ENCODE results near the gene MAPK8. TPM values are rescaled to one million over a fixed set of nuclear protein-coding genes. Genes with fewer than 3 reads are reported as not detected.

The MAPK8 gene
- total and polyA plus RNA-seq, 2 of the 4 experiments (the other 2 are of a cell fraction) = 41.5 to 54.7 TPM

DNA sequence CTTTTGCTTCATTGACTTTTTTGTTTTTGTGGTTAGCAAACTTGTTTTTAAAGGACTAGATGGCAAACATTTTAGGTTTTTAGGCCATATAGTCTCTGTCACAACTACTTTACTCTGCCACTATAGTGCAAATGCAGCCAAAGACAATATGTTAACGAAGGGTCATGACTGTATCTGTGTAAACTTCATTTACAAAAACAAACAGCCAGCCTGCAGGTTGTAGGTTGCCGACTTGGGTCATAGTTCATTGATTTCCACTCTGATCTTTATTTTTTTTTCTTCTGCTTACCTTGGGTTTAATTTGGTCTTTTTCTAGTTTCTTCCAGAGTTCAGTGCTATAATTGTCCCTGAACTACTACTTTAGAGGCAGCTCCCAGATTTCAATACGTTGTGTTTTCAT lies 178.4 kb downstream of the MAPK8 start:
- in situ Hi-C loops (cut with MboI; ENCODE audit: low sequenced_read_pairs) = no loop called here
- DNase-seq (no peak), ATAC-seq (ENCODE audit: low read depth) (no peak)
- peaks cover 4% of the 10 kb centered on the region; the same call in 1 of the 2 replicates for H3K9me1 ChIP-seq (ENCODE audit: insufficient read depth, low read length)
- H3K9ac ChIP-seq (ENCODE audit: low read depth, low read length) = no peak overlapping the region
- H3K27me3 ChIP-seq (ENCODE audit: control insufficient read depth, insufficient read depth, low read length) = no peaks in the 10 kb centered on the region
- no peaks in the 10 kb centered on the region for H3K4me1 ChIP-seq (ENCODE audit: control insufficient read depth, insufficient read depth, low read length)
- H3K56ac ChIP-seq (ENCODE audit: extremely low read depth, insufficient read depth, low read length) = no peak overlapping the region
- intact Hi-C loops (cut with micrococcal nuclease) = no loop called here
- H4K91ac ChIP-seq (ENCODE audit: insufficient read depth, low read depth, low read length) = no peak overlapping the region
- POLR2A ChIA-PET (ENCODE audit: unreplicated experiment) = no interaction called here
- no peaks in the 10 kb centered on the region; the same call in 1 of the 2 replicates for H3K36me3 ChIP-seq (ENCODE audit: control insufficient read depth, insufficient read depth, low read length)
- no peak overlapping the region for H2AK9ac ChIP-seq (replicated peaks; ENCODE audit: low read depth, low read length, poor library complexity)
- H2AK5ac ChIP-seq (ENCODE audit: low read depth, low read length) = no peak overlapping the region
- H3K4me3 ChIP-seq (ENCODE audit: insufficient read depth, low read depth, low read length) = no peak overlapping the region
- H3K4ac ChIP-seq (ENCODE audit: low read depth, low read length) = no peak overlapping the region
- H3K4me2 ChIP-seq (ENCODE audit: low read depth, low read length) = no peak overlapping the region
- H3K14ac ChIP-seq (replicated peaks; ENCODE audit: low read depth, low read length) = no peak overlapping the region
- H2BK5ac ChIP-seq (ENCODE audit: low read depth, low read length, poor library complexity, severe bottlenecking) = no peak overlapping the region
- no peak overlapping the region for H3K23ac ChIP-seq (ENCODE audit: low read depth, low read length)
- no peaks in the 10 kb centered on the region for H4K20me1 ChIP-seq (ENCODE audit: insufficient read depth, low read length)
- CTCF ChIA-PET = no interaction called here
- no CpG with 5 or more reads among the region's 3 CpGs for WGBS, 2 experiments (ENCODE audit: extremely low coverage in 2 of 2, insufficient read length in 1 of 2)
- H3K79me1 ChIP-seq (ENCODE audit: low read depth in 1 of 2, low read length in 2 of 2) = peaks cover 10 to 42% of the 10 kb centered on the region in 2 experiments; a peak in 3 of 4 replicates
- no peak overlapping the region for H2BK15ac ChIP-seq (ENCODE audit: low read depth, low read length)
- no peak overlapping the region for H3K27ac ChIP-seq (ENCODE audit: insufficient read depth, low read length)
- no peak overlapping the region for H3K18ac ChIP-seq (ENCODE audit: low read depth, low read length)
- H2BK20ac ChIP-seq (ENCODE audit: low read depth, low read length) = no peak overlapping the region
- no peak overlapping the region for H4K8ac ChIP-seq (ENCODE audit: low read depth in 2 of 2, low read length in 2 of 2)
- no peaks in the 10 kb centered on the region for H3K9me3 ChIP-seq (ENCODE audit: control insufficient read depth, insufficient read depth, low read length)
- no TSS peak for BruUV-seq (replicated peaks)
- dilution Hi-C loops (cut with HindIII; ENCODE audit: low sequenced_read_pairs, unreplicated experiment) = no loop called here
- no peak overlapping the region for H2AFZ ChIP-seq (replicated peaks; ENCODE audit: low read length, poor library complexity)
- TF ChIP-seq USF2 (IDR thresholded peaks at IDR 0.05; ENCODE audit: low read depth, low read length) = no peak
- no peak for TF ChIP-seq CHD1 (IDR thresholded peaks at IDR 0.05; ENCODE audit: low read depth, low read length)
- no peak for TF ChIP-seq MAFK (IDR thresholded peaks at IDR 0.05; ENCODE audit: low read depth, low read length)
- no peak for TF ChIP-seq SMC3 (IDR thresholded peaks at IDR 0.05; ENCODE audit: low read depth, low read length)
- no peak for TF ChIP-seq RAD21 (IDR thresholded peaks at IDR 0.05; ENCODE audit: low read length)
- TF ChIP-seq CEBPB (IDR thresholded peaks at IDR 0.05; ENCODE audit: low read depth, low read length) = no peak
- no peak for TF ChIP-seq NFE2L2 (IDR thresholded peaks at IDR 0.05; ENCODE audit: low read depth, low read length)
- no peak for TF ChIP-seq POLR2A (IDR thresholded peaks at IDR 0.05; ENCODE audit: low read depth, low read length)
- TF ChIP-seq RFX5 (IDR thresholded peaks at IDR 0.05; ENCODE audit: low read depth, low read length) = no peak
- no peak overlapping the region for H4K5ac ChIP-seq (ENCODE audit: low read depth, low read length)
- H2BK120ac ChIP-seq (ENCODE audit: low read depth, low read length) = no peak overlapping the region

Measured in IMR-90 (cell line).